Measurements from ENCODE around the gene ZNF668. TPM values are rescaled to one million over a fixed set of nuclear protein-coding genes. Genes with fewer than 3 reads are reported as not detected.

Gene ZNF668
- total and polyA plus RNA-seq, 8 donors: 5.7 to 14.2 (median 10.0) TPM; not detected in 1

DNA sequence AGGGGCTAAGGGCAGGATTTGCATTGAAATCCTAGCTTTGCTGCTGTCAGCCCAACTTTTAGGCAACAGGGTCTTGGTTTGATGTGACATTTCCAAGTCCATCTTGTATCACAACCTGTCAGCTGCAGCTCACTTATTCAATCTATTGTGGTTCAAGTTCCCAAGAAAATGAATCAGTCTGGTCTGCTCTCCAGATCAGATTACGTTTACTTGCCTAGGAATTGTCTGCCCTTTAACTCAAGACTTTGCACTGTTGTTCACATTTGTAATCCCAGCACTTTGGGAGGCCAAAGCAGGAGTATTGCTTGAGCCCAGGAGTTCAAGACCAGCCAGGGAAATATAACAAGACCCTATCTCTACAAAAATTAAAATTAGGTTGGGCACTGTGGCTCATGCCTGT, 30.7 kb downstream of the ZNF668 start:
- H3K27ac ChIP-seq: no peak overlapping the region
- H3K4me3 ChIP-seq: no peak overlapping the region
- H3K36me3 ChIP-seq: peaks cover 22 to 53% (median 51%) of the 10 kb centered on the region in 4 donors
- intact Hi-C loops (cut with DNase I; ENCODE audit: low total_unique reads): no loop called here
- H3K9me3 ChIP-seq: no peaks in the 10 kb centered on the region
- peaks cover 0 to 7% (median 3%) of the 10 kb centered on the region in 4 donors for H3K4me1 ChIP-seq
- no peaks in the 10 kb centered on the region for H3K27me3 ChIP-seq
- DNase-seq: no peak
- WGBS, 5 donors: 74 to 93% (median 88%) methylated on average over 1 of the region's 1 CpG
- TF ChIP-seq, protein P1, sequence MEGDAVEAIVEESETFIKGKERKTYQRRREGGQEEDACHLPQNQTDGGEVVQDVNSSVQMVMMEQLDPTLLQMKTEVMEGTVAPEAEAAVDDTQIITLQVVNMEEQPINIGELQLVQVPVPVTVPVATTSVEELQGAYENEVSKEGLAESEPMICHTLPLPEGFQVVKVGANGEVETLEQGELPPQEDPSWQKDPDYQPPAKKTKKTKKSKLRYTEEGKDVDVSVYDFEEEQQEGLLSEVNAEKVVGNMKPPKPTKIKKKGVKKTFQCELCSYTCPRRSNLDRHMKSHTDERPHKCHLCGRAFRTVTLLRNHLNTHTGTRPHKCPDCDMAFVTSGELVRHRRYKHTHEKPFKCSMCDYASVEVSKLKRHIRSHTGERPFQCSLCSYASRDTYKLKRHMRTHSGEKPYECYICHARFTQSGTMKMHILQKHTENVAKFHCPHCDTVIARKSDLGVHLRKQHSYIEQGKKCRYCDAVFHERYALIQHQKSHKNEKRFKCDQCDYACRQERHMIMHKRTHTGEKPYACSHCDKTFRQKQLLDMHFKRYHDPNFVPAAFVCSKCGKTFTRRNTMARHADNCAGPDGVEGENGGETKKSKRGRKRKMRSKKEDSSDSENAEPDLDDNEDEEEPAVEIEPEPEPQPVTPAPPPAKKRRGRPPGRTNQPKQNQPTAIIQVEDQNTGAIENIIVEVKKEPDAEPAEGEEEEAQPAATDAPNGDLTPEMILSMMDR (IDR thresholded peaks at IDR 0.05): no peak
- TF ChIP-seq POLR2A (IDR thresholded peaks at IDR 0.05) (no peak), POLR2AphosphoS5 (IDR thresholded peaks at IDR 0.05) (no peak), EP300 (IDR thresholded peaks at IDR 0.05) (no peak)

DNA sequence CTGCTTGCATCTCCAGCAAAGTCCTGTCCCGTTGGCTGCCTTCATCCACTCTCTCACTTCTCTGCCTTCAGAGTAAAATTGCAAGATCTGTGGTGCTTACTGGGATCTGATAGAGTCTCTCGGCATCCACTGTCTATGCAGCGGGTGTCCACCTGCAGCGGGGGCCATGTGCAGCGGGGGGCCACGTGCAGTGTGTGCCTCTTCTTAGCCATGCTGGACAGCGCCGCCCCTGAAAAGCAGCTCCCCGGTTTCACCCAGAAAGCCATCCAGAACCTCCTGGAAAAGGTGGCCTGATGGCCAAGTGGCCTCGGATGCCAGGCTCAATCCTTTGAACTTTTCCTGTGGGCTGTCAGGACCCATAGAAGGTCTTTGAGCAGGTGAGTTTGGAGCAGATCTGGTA, 31.2 kb downstream of the ZNF668 start:
- 87 to 92% (median 89%) methylated on average over 9 to 10 of the region's 10 CpGs for WGBS, 5 donors
- Histone ChIP-seq H3K4me1 (peaks cover 0 to 7% (median 3%) of the 10 kb centered on the region in 4 donors), H3K27me3 (no peaks in the 10 kb centered on the region), H3K27ac (no peak overlapping the region), H3K4me3 (no peak overlapping the region), H3K9me3 (no peaks in the 10 kb centered on the region), H3K36me3 (peaks cover 27 to 58% (median 56%) of the 10 kb centered on the region in 4 donors)
- DNase-seq: no peak
- intact Hi-C loops (cut with DNase I; ENCODE audit: low total_unique reads): no loop called here
- TF ChIP-seq EP300 (IDR thresholded peaks at IDR 0.05): no peak
- TF ChIP-seq POLR2AphosphoS5 (IDR thresholded peaks at IDR 0.05): no peak
- TF ChIP-seq POLR2A (IDR thresholded peaks at IDR 0.05): no peak
- TF ChIP-seq, protein P1 (IDR thresholded peaks at IDR 0.05): no peak

DNA sequence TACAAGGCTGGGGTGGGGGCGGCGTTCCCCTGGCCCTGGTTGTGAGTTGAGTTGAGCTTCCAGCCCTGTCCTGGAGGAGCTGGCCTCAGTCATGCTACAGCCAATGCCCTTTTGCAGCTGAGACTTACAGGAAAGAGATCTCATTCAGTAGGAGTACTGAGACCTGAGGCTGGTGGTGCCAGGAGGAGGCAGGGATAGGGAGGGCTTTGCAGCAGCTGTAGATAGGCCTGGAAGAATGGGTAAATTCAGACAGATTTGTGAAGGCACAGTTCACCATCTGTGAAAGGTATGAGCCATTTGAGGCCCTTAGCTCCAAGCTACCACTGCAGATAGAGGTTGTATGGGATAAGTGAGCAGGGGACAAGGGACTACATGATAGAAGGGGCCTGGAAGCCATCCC, 35.0 kb downstream of the ZNF668 start:
- intact Hi-C loops (cut with DNase I; ENCODE audit: low total_unique reads): no loop called here
- WGBS, 5 donors: 90 to 100% (median 99%) methylated on average over 2 of the region's 2 CpGs

DNA sequence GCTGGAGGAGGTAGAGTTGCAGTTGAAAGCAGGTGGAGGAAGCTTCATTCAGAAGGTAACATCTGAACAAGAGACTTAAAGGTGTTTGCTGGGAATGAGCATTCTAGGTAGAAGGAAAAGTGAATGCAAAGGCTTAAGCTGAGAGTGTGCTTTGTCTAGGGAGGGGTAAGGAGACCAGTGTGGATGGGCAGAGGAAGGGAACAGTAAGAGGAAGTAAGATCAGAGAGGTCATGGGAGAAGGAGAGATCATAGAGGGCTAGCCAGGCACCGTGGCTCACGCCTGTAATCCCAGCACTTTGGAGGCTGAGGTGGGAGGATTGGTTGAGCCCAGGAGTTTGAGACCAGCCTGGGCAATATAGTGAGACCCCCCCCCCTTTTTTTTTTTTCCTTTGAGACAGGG, 37.3 kb downstream of the ZNF668 start:
- H3K36me3 ChIP-seq: peaks cover 41 to 71% (median 67%) of the 10 kb centered on the region in 4 donors
- peaks cover 5 to 42% (median 24%) of the 10 kb centered on the region in 4 donors for H3K4me1 ChIP-seq
- H3K9me3 ChIP-seq: no peaks in the 10 kb centered on the region
- no peak overlapping the region for H3K27ac ChIP-seq
- no peaks in the 10 kb centered on the region for H3K27me3 ChIP-seq
- intact Hi-C loops (cut with DNase I; ENCODE audit: low total_unique reads): no loop called here
- H3K4me3 ChIP-seq: no peak overlapping the region
- 48 to 73% (median 72%) methylated on average over 2 of the region's 2 CpGs for WGBS, 5 donors
- no peak for DNase-seq
- TF ChIP-seq EP300 (IDR thresholded peaks at IDR 0.05) (no peak), POLR2A (IDR thresholded peaks at IDR 0.05) (no peak), POLR2AphosphoS5 (IDR thresholded peaks at IDR 0.05) (no peak)
- TF ChIP-seq, protein P1 (IDR thresholded peaks at IDR 0.05): no peak

More for the DNA sequence above, 35.0 kb downstream of the ZNF668 start:
- H3K27me3 ChIP-seq: no peaks in the 10 kb centered on the region
- H3K9me3 ChIP-seq: no peaks in the 10 kb centered on the region
- TF ChIP-seq POLR2A (IDR thresholded peaks at IDR 0.05) (no peak), EP300 (IDR thresholded peaks at IDR 0.05) (no peak), POLR2AphosphoS5 (IDR thresholded peaks at IDR 0.05) (no peak)
- TF ChIP-seq, protein P1 (IDR thresholded peaks at IDR 0.05): no peak
- H3K27ac ChIP-seq: no peak overlapping the region
- H3K36me3 ChIP-seq: peaks cover 41 to 90% (median 86%) of the 10 kb centered on the region in 4 donors
- DNase-seq: no peak
- no peak overlapping the region for H3K4me3 ChIP-seq
- peaks cover 5 to 37% (median 15%) of the 10 kb centered on the region in 4 donors for H3K4me1 ChIP-seq

Data from stomach (tissue), 9 donors.